HepG2 (cell line): ENCODE results near the gene ARMCX5. TPM values are rescaled to one million over a fixed set of nuclear protein-coding genes. Genes with fewer than 3 reads are reported as not detected.

Source experiments
- ATAC-seq: fragments of 200-7000 bp; cut with Tn5 transposase; 3 replicates; pipeline ENCODE4 v1.9.1; 2020; ENCODE audit warnings: mild to moderate bottlenecking, moderate library complexity
- BruUV-seq: library from RNA; stranded (reverse); fragments of 400-500 nt; replicated peaks from 2 replicates; lab custom pipeline; 2021; lab: Mats Ljungman, UMichigan
- CTCF ChIA-PET: fragments of 300-600 bp; formaldehyde crosslinking; extraction: SDS; loops from one replicate; lab custom pipeline; 2021; ENCODE audit warnings: low total read pairs, inconsistent platforms, low intra/inter-chr PET ratio; lab: Yijun Ruan, JAX
- POLR2A ChIA-PET: fragments of 350-600 bp; sonication (Branson Sonifier 250); formaldehyde crosslinking; loops from one replicate; lab custom pipeline; 2020; ENCODE audit warnings: antibody characterized with exemption, inconsistent platforms; lab: Yijun Ruan, JAX
- DNase-seq: peaks from one replicate; pipeline ENCODE4 v3.0.0-alpha.2; 2015; ENCODE audit warnings: low spot score
- FAIRE-seq: peaks from 3 replicates; lab custom pipeline; 2011; peaks lifted over from hg19 to GRCh38; lab: Jason Lieb, UNC
- H2AFZ ChIP-seq: one replicate; pipeline ENCODE4 v1.6.1; 2011; ENCODE audit warnings: low read length, inconsistent platforms
- H3K27ac ChIP-seq: fragments of 300-600 bp; 3 replicates; pipeline ENCODE4 v1.8.0; 2011; ENCODE audit warnings: mixed run types, mild to moderate bottlenecking, mixed read lengths, low read length, inconsistent platforms; ENCODE audit not compliant: insufficient read depth; ENCODE audit errors: extremely low read length
- H3K27me3 ChIP-seq, 2 experiments: fragments of 200-600 bp in 1 of 2; 2 replicates in 1 of 2; 3 replicates in 1 of 2; pipeline versions ENCODE4 v1.6.0 to v1.8.0; 2011; ENCODE audit warnings: low read length in 2 of 2, mild to moderate bottlenecking in 2 of 2, moderate library complexity in 2 of 2, inconsistent platforms in 1 of 2; ENCODE audit not compliant: insufficient read depth in 2 of 2, control insufficient read depth in 1 of 2
- H3K36me3 ChIP-seq, 2 experiments: fragments of 200-600 bp in 1 of 2; replicated peaks in 1 of 2; 2 replicates in 1 of 2; 3 replicates in 1 of 2; pipeline versions ENCODE4 v1.5.1 to v1.8.0; 2011; ENCODE audit warnings: low read length in 2 of 2, inconsistent platforms in 1 of 2; ENCODE audit not compliant: insufficient read depth in 2 of 2, control insufficient read depth in 1 of 2
- H3K4me1 ChIP-seq: 2 replicates; pipeline ENCODE4 v1.5.1; 2012; ENCODE audit warnings: low read length, inconsistent platforms; ENCODE audit not compliant: insufficient read depth
- H3K4me2 ChIP-seq: 2 replicates; pipeline ENCODE4 v1.6.0; 2011; ENCODE audit warnings: low read depth, low read length, inconsistent platforms
- H3K4me3 ChIP-seq, 3 experiments: fragments of 200-600 bp in 1 of 3; sonication (generic), shearing (Covaris generic) in 1 of 3; replicated peaks in 1 of 3; 2 replicates each; pipeline ENCODE4 v1.5.1; 2011 to 2016; ENCODE audit warnings: low read length in 3 of 3, inconsistent platforms in 2 of 3, low read depth in 2 of 3, mild to moderate bottlenecking in 2 of 3, control low read depth in 1 of 3, mixed read lengths in 1 of 3; ENCODE audit not compliant: insufficient read depth in 1 of 3
- H3K79me2 ChIP-seq: one replicate; pipeline ENCODE4 v1.6.1; 2011; ENCODE audit warnings: low read length, inconsistent platforms; ENCODE audit not compliant: insufficient read depth
- H3K9ac ChIP-seq: 2 replicates; pipeline ENCODE4 v1.6.0; 2011; ENCODE audit warnings: mild to moderate bottlenecking, low read depth, low read length, inconsistent platforms; ENCODE audit not compliant: insufficient read depth
- H3K9me3 ChIP-seq: 2 replicates; pipeline ENCODE4 v1.5.1; 2012; ENCODE audit warnings: mild to moderate bottlenecking, low read length
- H4K20me1 ChIP-seq: 2 replicates; pipeline ENCODE4 v1.6.0; 2011; ENCODE audit warnings: inconsistent platforms, mild to moderate bottlenecking, low read length, moderate library complexity; ENCODE audit not compliant: insufficient read depth
- KLF16 ChIP-seq, 2 experiments: sonication (generic) in 1 of 2; formaldehyde crosslinking in 1 of 2; IDR thresholded peaks; 2 replicates each; pipeline versions ENCODE4 v1.6.1 to v1.8.0; 2016 to 2023; ENCODE audit warnings: missing genetic modification reagents in 2 of 2, missing compliant biosample characterization in 1 of 2
- MIER2 ChIP-seq: IDR thresholded peaks from 2 replicates; pipeline ENCODE4 v1.6.1; 2016; ENCODE audit warnings: missing biosample characterization, missing genetic modification reagents
- RARA ChIP-seq: IDR thresholded peaks from 2 replicates; pipeline ENCODE4 v1.6.1; 2016; ENCODE audit warnings: missing genetic modification reagents, missing compliant biosample characterization
- SMARCC2 ChIP-seq: fragments of 450-650 bp; IDR thresholded peaks from 2 replicates; pipeline ENCODE4 v1.6.1; 2017; ENCODE audit warnings: antibody characterized with exemption, mild to moderate bottlenecking
- SP2 ChIP-seq: sonication (generic); formaldehyde crosslinking; IDR thresholded peaks from 2 replicates; pipeline ENCODE4 v1.5.1; 2020; ENCODE audit warnings: mild to moderate bottlenecking, missing genetic modification reagents
- ZNF207 ChIP-seq: fragments of 450-650 bp; IDR thresholded peaks from 2 replicates; pipeline ENCODE4 v1.6.1; 2016; ENCODE audit warnings: antibody characterized with exemption, borderline replicate concordance
- ZNF333 ChIP-seq: sonication (generic); formaldehyde crosslinking; IDR thresholded peaks from 2 replicates; pipeline ENCODE4 v1.4.0; 2020; ENCODE audit warnings: mild to moderate bottlenecking, missing genetic modification reagents, borderline replicate concordance
- ZNF430 ChIP-seq: sonication (generic); formaldehyde crosslinking; IDR thresholded peaks from 2 replicates; pipeline ENCODE4 v1.9.0; 2021; ENCODE audit warnings: mild to moderate bottlenecking, missing genetic modification reagents
- WGBS: methylation state at CpG from one replicate; pipeline ENCODE4 v1.1.6; 2017; ENCODE audit warnings: low lambda C conversion rate; 5-methylcytosine and 5-hydroxymethylcytosine counted together
- in situ Hi-C: cut with HindIII; loops from 2 replicates; pipeline ENCODE4 v1.10.0; 2017; ENCODE audit warnings: low pct_unique_long_range_greater_than_20kb; ENCODE audit not compliant: extremely low pct_ligation_motif_present
- intact Hi-C: fragments of 100-400 bp; cut with micrococcal nuclease; formaldehyde crosslinking; loops from one replicate; pipeline ENCODE4 v1.10.0; 2022; ENCODE audit not compliant: unreplicated experiment
- polyA plus RNA-seq, 8 experiments: library from polyadenylated mRNA; depleted of rRNA in 3 of 8; stranded (reverse) in 7 of 8; unstranded in 1 of 8; fragments of >200 nt; fragmentation: Illumina TruSeq in 4 of 8; extraction: Trizol in 4 of 8; gene quantifications; 2 replicates each; pipeline versions ENCODE4 v1.2.1 to v1.2.3, GENCODE V29; 2011 to 2016; ENCODE audit warnings: low read depth in 4 of 8, missing spikeins in 1 of 8, mixed read lengths in 1 of 8; ENCODE audit not compliant: insufficient read depth in 1 of 8
- total RNA-seq, 5 experiments: library from RNA; depleted of rRNA; stranded (reverse); fragments of >200 nt; fragmentation: Illumina TruSeq; extraction: Trizol; gene quantifications; 2 replicates each; pipeline ENCODE4 v1.2.3, GENCODE V29; 2016; ENCODE audit warnings: low read depth in 1 of 5
- TF ChIP-seq, protein P1 (sequence below): sonication (generic); formaldehyde crosslinking; IDR thresholded peaks from 2 replicates; pipeline ENCODE4 v1.8.1; 2023; ENCODE audit warnings: mild to moderate bottlenecking, missing genetic modification reagents, borderline replicate concordance
- TF ChIP-seq, protein P2 (sequence below): sonication (generic); formaldehyde crosslinking; IDR thresholded peaks from 2 replicates; pipeline ENCODE4 v1.5.0; 2020; ENCODE audit warnings: mild to moderate bottlenecking, missing genetic modification reagents, moderate library complexity
- TF ChIP-seq, protein P3 (sequence below): sonication (generic); formaldehyde crosslinking; IDR thresholded peaks from 2 replicates; pipeline ENCODE4 v1.8.1; 2023; ENCODE audit warnings: mild to moderate bottlenecking, moderate library complexity, missing genetic modification reagents
- TF ChIP-seq, protein P4 (sequence below): sonication (generic); formaldehyde crosslinking; IDR thresholded peaks from 2 replicates; pipeline ENCODE4 v1.4.0; 2020; ENCODE audit warnings: missing genetic modification reagents

ARMCX5 gene
- total and polyA plus RNA-seq, 2 of the 13 experiments (the other 11 are each of a cell fraction or from before 2014, with no cell fraction given) = 9.1 to 14.2 TPM

DNA sequence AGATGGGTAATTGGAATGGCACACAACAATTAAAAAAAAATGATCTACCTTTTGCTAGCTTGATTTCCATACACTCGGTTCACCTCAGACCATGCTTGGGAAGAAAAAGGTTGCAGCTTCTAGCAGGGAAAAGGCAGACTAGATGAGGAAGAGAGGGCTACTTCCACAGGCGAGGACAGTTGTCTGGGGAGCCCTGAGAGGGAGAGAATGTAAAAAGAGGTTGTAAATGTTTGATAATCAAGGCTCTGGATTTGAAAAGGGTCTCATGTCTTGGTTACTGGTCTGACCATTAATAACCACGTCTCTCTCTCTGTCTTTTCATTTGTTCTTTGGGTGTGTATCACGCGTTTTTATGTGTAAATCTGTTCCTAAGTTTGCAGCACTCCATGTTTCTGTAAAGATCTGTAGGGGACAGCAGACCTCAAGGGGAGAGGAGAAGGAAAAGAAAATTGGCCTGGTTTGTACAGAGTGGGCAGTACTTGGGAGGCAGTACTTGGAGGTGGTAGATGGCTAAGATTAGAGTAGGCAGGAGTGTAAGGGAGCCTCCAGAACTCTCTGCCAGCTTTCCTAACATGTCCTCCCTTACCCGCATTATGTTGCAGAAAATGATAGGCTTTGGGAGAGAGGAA is 750 bp downstream of the ARMCX5 start:
- Histone ChIP-seq H4K20me1 (no peaks in the 10 kb centered on the region), H3K36me3 (peaks cover 1 to 4% of the 10 kb centered on the region in 2 experiments; a peak in 2 of 5 replicates), H3K79me2 (peaks cover 10% of the 10 kb centered on the region), H3K9ac (peak overlapping the region; percentile 80), H3K4me3 (peak overlapping the region; percentile 74 to 79 (median 79)), H3K27me3 (no peaks in the 10 kb centered on the region), H3K4me1 (peaks cover 13% of the 10 kb centered on the region), H3K27ac (peak overlapping the region; percentile 81), H3K4me2 (peak overlapping the region; percentile 72), H3K9me3 (no peaks in the 10 kb centered on the region), H2AFZ (peak overlapping the region; percentile 79)
- BruUV-seq = TSS peak; percentile 78
- DNase-seq (no peak), ATAC-seq (peak; percentile 30), FAIRE-seq (no peak)
- POLR2A ChIA-PET = interaction anchor here (1.0 kb wide), 1 partner anchor 60 kb away, joined by 7 read pairs; no protein-coding TSS in a partner anchor
- CTCF ChIA-PET = no interaction called here
- WGBS = 2% methylated on average over 6 of the region's 6 CpGs
- in situ Hi-C loops (no loop called here), intact Hi-C loops (no loop called here)
- TF ChIP-seq, protein P1, sequence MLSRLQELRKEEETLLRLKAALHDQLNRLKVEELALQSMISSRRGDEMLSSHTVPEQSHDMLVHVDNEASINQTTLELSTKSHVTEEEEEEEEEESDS (CRISPR knock-in tag) = no peak
- TF ChIP-seq SP2 (CRISPR knock-in tag) = no peak
- TF ChIP-seq, protein P2, sequence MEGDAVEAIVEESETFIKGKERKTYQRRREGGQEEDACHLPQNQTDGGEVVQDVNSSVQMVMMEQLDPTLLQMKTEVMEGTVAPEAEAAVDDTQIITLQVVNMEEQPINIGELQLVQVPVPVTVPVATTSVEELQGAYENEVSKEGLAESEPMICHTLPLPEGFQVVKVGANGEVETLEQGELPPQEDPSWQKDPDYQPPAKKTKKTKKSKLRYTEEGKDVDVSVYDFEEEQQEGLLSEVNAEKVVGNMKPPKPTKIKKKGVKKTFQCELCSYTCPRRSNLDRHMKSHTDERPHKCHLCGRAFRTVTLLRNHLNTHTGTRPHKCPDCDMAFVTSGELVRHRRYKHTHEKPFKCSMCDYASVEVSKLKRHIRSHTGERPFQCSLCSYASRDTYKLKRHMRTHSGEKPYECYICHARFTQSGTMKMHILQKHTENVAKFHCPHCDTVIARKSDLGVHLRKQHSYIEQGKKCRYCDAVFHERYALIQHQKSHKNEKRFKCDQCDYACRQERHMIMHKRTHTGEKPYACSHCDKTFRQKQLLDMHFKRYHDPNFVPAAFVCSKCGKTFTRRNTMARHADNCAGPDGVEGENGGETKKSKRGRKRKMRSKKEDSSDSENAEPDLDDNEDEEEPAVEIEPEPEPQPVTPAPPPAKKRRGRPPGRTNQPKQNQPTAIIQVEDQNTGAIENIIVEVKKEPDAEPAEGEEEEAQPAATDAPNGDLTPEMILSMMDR = peak; percentile 7; the same call in 1 of the 2 replicates

DNA sequence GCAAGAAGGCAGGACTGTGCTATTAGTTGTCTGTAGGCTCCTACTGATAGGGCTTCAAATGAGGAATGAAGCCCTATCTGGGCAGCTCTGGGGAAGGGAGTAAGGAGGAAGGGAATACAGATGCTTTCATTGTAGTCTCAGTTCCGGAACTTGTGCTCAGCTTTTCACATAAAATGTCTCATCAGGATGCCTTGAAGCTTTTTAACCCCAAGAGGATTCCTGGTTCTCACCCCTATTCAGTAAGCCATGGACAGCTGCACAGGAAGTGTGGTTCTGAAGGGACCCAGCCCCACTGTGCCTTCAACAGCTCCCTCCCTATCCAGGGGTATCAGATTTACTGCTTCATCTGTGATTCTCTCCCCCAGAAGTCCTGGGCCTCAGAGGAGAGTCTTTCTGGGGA is 5.0 kb downstream of the ARMCX5 start:
- no peak for ATAC-seq
- Histone ChIP-seq H3K36me3 (peaks cover 1 to 4% of the 10 kb centered on the region in 2 experiments; a peak in 2 of 5 replicates), H3K4me2 (no peak overlapping the region), H3K27ac (no peak overlapping the region), H3K79me2 (peaks cover 10% of the 10 kb centered on the region), H3K4me1 (peaks cover 13% of the 10 kb centered on the region), H3K9me3 (no peaks in the 10 kb centered on the region), H3K9ac (no peak overlapping the region), H3K27me3 (no peaks in the 10 kb centered on the region), H3K4me3 (no peak overlapping the region), H2AFZ (no peak overlapping the region), H4K20me1 (no peaks in the 10 kb centered on the region)
- WGBS = 80% methylated on average over 1 of the region's 1 CpG
- TF ChIP-seq ZNF207 (no peak), KLF16 (CRISPR knock-in tag; IDR thresholded peaks at IDR 0.05) (no peak), ZNF333 (CRISPR knock-in tag) (no peak), RARA (CRISPR knock-in tag) (no peak), ZNF430 (CRISPR knock-in tag) (no peak), SMARCC2 (no peak), MIER2 (CRISPR knock-in tag) (no peak)
- TF ChIP-seq, protein P3, sequence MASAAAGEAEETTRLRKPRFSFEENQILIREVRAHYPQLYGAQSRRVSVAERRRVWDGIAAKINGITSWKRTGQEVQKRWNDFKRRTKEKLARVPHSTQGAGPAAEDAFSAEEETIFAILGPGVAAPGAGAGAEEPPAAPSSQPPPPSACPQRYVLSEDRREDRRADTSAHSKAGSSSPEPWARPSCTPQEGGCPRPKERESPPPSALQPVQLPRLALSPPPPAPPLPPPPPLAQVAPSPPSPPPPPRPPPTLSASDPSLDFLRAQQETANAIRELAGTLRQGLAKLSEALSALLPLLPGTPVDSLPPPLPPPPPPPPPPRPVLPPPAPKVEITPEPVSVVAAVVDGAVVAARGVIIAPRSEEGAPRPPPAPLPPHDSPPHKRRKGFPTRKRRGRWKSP (CRISPR knock-in tag) = no peak
- TF ChIP-seq, protein P4, sequence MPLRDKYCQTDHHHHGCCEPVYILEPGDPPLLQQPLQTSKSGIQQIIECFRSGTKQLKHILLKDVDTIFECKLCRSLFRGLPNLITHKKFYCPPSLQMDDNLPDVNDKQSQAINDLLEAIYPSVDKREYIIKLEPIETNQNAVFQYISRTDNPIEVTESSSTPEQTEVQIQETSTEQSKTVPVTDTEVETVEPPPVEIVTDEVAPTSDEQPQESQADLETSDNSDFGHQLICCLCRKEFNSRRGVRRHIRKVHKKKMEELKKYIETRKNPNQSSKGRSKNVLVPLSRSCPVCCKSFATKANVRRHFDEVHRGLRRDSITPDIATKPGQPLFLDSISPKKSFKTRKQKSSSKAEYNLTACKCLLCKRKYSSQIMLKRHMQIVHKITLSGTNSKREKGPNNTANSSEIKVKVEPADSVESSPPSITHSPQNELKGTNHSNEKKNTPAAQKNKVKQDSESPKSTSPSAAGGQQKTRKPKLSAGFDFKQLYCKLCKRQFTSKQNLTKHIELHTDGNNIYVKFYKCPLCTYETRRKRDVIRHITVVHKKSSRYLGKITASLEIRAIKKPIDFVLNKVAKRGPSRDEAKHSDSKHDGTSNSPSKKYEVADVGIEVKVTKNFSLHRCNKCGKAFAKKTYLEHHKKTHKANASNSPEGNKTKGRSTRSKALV (CRISPR knock-in tag) = no peak
- no peak for FAIRE-seq
- CTCF ChIA-PET = no interaction called here
- no TSS peak for BruUV-seq
- POLR2A ChIA-PET = no interaction called here
- intact Hi-C loops = no loop called here
- no peak for DNase-seq
- in situ Hi-C loops = no loop called here
